ENCODE results near the gene CDKN2B-AS1.

The CDKN2B-AS1 gene

DNA sequence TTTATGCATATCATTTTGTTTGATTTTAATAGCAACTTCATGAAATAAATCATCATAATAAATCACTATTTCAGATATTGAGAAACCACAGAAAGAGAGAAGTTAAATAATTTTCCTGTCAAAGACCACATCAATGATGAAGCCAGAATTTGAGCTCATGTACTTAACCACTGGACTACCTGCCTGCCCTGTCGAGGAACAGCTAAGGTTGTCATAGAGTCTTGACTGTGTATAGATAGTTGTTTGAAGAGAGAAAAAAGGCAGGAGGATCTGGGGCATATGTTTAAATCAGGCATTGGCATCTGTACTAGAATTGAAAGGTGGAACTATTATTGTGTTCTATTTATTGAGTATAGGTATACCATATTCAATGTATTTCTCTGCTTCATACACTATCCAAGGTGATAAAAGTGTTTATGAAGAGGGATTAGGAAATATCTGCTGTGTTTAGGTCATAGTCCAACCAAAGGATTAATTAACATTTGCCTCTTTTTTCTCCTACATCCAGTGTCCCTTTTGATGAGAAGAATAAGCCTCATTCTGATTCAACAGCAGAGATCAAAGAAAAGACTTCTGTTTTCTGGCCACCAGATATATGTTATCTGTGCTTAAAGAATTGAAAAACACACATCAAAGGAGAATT, 51.8 kb downstream of the CDKN2B-AS1 start:
- TF ChIP-seq, protein P1, sequence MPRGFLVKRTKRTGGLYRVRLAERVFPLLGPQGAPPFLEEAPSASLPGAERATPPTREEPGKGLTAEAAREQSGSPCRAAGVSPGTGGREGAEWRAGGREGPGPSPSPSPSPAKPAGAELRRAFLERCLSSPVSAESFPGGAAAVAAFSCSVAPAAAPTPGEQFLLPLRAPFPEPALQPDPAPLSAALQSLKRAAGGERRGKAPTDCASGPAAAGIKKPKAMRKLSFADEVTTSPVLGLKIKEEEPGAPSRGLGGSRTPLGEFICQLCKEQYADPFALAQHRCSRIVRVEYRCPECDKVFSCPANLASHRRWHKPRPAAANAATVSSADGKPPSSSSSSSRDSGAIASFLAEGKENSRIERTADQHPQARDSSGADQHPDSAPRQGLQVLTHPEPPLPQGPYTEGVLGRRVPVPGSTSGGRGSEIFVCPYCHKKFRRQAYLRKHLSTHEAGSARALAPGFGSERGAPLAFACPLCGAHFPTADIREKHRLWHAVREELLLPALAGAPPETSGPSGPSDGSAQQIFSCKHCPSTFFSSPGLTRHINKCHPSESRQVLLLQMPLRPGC (tag by site-specific recombination; IDR thresholded peaks at IDR 0.05) = no peak
- TF ChIP-seq, protein P2, sequence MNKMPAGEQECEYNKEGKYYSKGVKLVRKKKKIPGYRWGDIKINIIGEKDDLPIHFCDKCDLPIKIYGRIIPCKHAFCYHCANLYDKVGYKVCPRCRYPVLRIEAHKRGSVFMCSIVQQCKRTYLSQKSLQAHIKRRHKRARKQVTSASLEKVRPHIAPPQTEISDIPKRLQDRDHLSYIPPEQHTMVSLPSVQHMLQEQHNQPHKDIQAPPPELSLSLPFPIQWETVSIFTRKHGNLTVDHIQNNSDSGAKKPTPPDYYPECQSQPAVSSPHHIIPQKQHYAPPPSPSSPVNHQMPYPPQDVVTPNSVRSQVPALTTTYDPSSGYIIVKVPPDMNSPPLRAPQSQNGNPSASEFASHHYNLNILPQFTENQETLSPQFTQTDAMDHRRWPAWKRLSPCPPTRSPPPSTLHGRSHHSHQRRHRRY (tag by site-specific recombination; IDR thresholded peaks at IDR 0.05) = no peak
- TF ChIP-seq ZNF10 (tag by site-specific recombination; IDR thresholded peaks at IDR 0.05) (no peak), ZNF23 (tag by site-specific recombination; IDR thresholded peaks at IDR 0.05; ENCODE audit: borderline replicate concordance) (no peak), ZNF114 (tag by site-specific recombination; IDR thresholded peaks at IDR 0.05) (no peak), ZNF768 (tag by site-specific recombination; IDR thresholded peaks at IDR 0.05) (no peak), ZNF341 (tag by site-specific recombination; IDR thresholded peaks at IDR 0.05; ENCODE audit: low read depth) (no peak), ZNF214 (tag by site-specific recombination; IDR thresholded peaks at IDR 0.05; ENCODE audit: borderline replicate concordance) (no peak), REPIN1 (tag by site-specific recombination; IDR thresholded peaks at IDR 0.05; ENCODE audit: low read depth) (no peak), GLIS1 (tag by site-specific recombination; IDR thresholded peaks at IDR 0.05) (no peak)
- TF ChIP-seq, protein P3, sequence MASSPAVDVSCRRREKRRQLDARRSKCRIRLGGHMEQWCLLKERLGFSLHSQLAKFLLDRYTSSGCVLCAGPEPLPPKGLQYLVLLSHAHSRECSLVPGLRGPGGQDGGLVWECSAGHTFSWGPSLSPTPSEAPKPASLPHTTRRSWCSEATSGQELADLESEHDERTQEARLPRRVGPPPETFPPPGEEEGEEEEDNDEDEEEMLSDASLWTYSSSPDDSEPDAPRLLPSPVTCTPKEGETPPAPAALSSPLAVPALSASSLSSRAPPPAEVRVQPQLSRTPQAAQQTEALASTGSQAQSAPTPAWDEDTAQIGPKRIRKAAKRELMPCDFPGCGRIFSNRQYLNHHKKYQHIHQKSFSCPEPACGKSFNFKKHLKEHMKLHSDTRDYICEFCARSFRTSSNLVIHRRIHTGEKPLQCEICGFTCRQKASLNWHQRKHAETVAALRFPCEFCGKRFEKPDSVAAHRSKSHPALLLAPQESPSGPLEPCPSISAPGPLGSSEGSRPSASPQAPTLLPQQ (tag by site-specific recombination; IDR thresholded peaks at IDR 0.05) = no peak
- TF ChIP-seq, protein P4, sequence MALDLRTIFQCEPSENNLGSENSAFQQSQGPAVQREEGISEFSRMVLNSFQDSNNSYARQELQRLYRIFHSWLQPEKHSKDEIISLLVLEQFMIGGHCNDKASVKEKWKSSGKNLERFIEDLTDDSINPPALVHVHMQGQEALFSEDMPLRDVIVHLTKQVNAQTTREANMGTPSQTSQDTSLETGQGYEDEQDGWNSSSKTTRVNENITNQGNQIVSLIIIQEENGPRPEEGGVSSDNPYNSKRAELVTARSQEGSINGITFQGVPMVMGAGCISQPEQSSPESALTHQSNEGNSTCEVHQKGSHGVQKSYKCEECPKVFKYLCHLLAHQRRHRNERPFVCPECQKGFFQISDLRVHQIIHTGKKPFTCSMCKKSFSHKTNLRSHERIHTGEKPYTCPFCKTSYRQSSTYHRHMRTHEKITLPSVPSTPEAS (tag by site-specific recombination; IDR thresholded peaks at IDR 0.05) = no peak
- TF ChIP-seq, protein P5, sequence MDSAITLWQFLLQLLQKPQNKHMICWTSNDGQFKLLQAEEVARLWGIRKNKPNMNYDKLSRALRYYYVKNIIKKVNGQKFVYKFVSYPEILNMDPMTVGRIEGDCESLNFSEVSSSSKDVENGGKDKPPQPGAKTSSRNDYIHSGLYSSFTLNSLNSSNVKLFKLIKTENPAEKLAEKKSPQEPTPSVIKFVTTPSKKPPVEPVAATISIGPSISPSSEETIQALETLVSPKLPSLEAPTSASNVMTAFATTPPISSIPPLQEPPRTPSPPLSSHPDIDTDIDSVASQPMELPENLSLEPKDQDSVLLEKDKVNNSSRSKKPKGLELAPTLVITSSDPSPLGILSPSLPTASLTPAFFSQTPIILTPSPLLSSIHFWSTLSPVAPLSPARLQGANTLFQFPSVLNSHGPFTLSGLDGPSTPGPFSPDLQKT (IDR thresholded peaks at IDR 0.05; ENCODE audit: borderline replicate concordance, low read depth, low read length) = no peak
- ChIA-PET POLR2A (no interaction called here), CTCF (interaction anchor here (0.6 to 2.1 kb wide), 7 partner anchors 9 to 233 kb away, joined by 3 to 12 read pairs (median 4); partner anchors contain the start of gene CDKN2B)
- Histone ChIP-seq H3K4me1 (ENCODE audit: control insufficient read depth, insufficient read depth, low read length) (0 out of 2 replicates have a peak, but pooled peaks cover 5% of the 10 kb centered on the region), H3K9me3 (ENCODE audit: control insufficient read depth, insufficient read depth, low read depth, low read length) (no peaks in the 10 kb centered on the region), H3K36me3 (ENCODE audit: control insufficient read depth in 2 of 2, insufficient read depth in 1 of 2, low read length in 2 of 2) (peaks cover 3 to 27% of the 10 kb centered on the region in 2 experiments; a peak in 2 of 3 replicates), H3K27ac (ENCODE audit: extremely low read depth, low read depth, low read length) (no peak overlapping the region), H3K4me3 (ENCODE audit: low read depth, low read length) (no peak overlapping the region)

DNA sequence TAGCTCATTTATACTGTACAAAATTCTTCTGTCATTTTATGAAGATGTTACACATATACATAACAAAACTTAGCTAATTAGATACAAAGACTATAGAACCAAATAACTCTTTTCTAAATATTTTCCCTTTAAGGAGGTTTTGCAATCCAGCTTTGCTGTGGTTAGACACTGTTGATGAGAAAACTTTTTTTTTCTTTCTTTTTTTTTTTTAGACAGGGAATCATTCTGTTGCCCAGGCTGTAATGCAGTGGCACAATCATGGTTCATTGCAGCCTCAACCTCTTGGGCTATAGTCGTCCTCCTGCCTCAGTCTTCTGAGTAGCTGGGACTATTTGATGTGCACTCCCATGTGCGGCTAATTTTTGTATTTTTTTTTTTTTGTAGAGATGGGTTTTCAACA, 53.0 kb downstream of the CDKN2B-AS1 start:
- TF ChIP-seq, protein P6, sequence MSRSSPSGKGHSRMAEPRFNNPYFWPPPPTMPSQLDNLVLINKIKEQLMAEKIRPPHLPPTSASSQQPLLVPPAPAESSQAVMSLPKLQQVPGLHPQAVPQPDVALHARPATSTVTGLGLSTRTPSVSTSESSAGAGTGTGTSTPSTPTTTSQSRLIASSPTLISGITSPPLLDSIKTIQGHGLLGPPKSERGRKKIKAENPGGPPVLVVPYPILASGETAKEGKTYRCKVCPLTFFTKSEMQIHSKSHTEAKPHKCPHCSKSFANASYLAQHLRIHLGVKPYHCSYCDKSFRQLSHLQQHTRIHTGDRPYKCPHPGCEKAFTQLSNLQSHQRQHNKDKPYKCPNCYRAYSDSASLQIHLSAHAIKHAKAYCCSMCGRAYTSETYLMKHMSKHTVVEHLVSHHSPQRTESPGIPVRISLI (tag by site-specific recombination; IDR thresholded peaks at IDR 0.05) = no peak
- TF ChIP-seq ZNF2 (tag by site-specific recombination; IDR thresholded peaks at IDR 0.05) (no peak), ZNF433 (tag by site-specific recombination; IDR thresholded peaks at IDR 0.05; ENCODE audit: low read depth) (no peak), YY2 (tag by site-specific recombination; IDR thresholded peaks at IDR 0.05) (no peak), PRDM1 (tag by site-specific recombination; IDR thresholded peaks at IDR 0.05) (no peak), ZNF529 (tag by site-specific recombination; IDR thresholded peaks at IDR 0.05; ENCODE audit: insufficient replicate concordance) (no peak), ZNF311 (tag by site-specific recombination; IDR thresholded peaks at IDR 0.05; ENCODE audit: borderline replicate concordance) (no peak), ZNF211 (tag by site-specific recombination; IDR thresholded peaks at IDR 0.05; ENCODE audit: low read depth) (no peak), ZNF184 (tag by site-specific recombination; IDR thresholded peaks at IDR 0.05) (no peak), ZNF785 (tag by site-specific recombination; IDR thresholded peaks at IDR 0.05) (no peak), ZNF19 (tag by site-specific recombination; IDR thresholded peaks at IDR 0.05; ENCODE audit: low read depth) (no peak)
- CTCF ChIA-PET = interaction anchor here (1.1 to 2.1 kb wide), 4 partner anchors 8 to 72 kb away, joined by 5 to 12 read pairs (median 8); partner anchors contain the start of gene CDKN2B
- POLR2A ChIA-PET = interaction anchor here (1.2 kb wide), 2 partner anchors 39 to 55 kb away, joined by 3 to 4 read pairs; partner anchors contain the start of gene CDKN2B
- Histone ChIP-seq H3K4me3 (ENCODE audit: low read depth, low read length) (no peak overlapping the region), H3K36me3 (ENCODE audit: control insufficient read depth in 2 of 2, insufficient read depth in 1 of 2, low read length in 2 of 2) (peaks cover 3 to 27% of the 10 kb centered on the region in 2 experiments; a peak in 2 of 3 replicates), H3K4me1 (ENCODE audit: control insufficient read depth, insufficient read depth, low read length) (peaks cover 12% of the 10 kb centered on the region), H3K27ac (ENCODE audit: extremely low read depth, low read depth, low read length) (no peak overlapping the region), H3K9me3 (ENCODE audit: control insufficient read depth, insufficient read depth, low read depth, low read length) (no peaks in the 10 kb centered on the region)
